ENCODE results near the gene ASPHD1. TPM values are rescaled to one million over a fixed set of nuclear protein-coding genes. Genes with fewer than 3 reads are reported as not detected.

The ASPHD1 gene
- total RNA-seq, 2 donors from 2014 or later, result 0.27 TPM; not detected in 1

- H3K9me3 ChIP-seq, result no peaks in the 10 kb centered on the region
- no peak for DNase-seq (ENCODE audit: low spot score)
- no peaks in the 10 kb centered on the region for H3K36me3 ChIP-seq
- TF ChIP-seq CTCF (IDR thresholded peaks at IDR 0.05), result no peak
- H3K4me3 ChIP-seq, result no peak overlapping the region
- H3K27ac ChIP-seq, result no peak overlapping the region
- ATAC-seq (ENCODE audit: insufficient number of reproducible peaks, low FRiP score, low read depth), result no peak
- H3K27me3 ChIP-seq (replicated peaks; ENCODE audit: insufficient read depth), result no peaks in the 10 kb centered on the region
- H3K4me1 ChIP-seq (ENCODE audit: control insufficient read depth in 1 of 2, low read depth in 2 of 2), result no peaks in the 10 kb centered on the region
Observed at GRCh38 chr16:29892458-29892813, 7.9 kb upstream of the ASPHD1 start.

GRCh38 chr16:29893553-29893952 is 6.7 kb upstream of the ASPHD1 start:
- ATAC-seq (ENCODE audit: insufficient number of reproducible peaks, low FRiP score, low read depth), result no peak
- H3K4me1 ChIP-seq (ENCODE audit: control insufficient read depth in 1 of 2, low read depth in 2 of 2), result no peaks in the 10 kb centered on the region
- no peaks in the 10 kb centered on the region for H3K36me3 ChIP-seq
- H3K27me3 ChIP-seq (replicated peaks; ENCODE audit: insufficient read depth), result peaks cover 6% of the 10 kb centered on the region
- H3K9me3 ChIP-seq, result no peaks in the 10 kb centered on the region
- H3K27ac ChIP-seq, result no peak overlapping the region
- no peak for DNase-seq (ENCODE audit: low spot score)
- no peak overlapping the region for H3K4me3 ChIP-seq
- no peak for TF ChIP-seq CTCF (IDR thresholded peaks at IDR 0.05)

- no peak overlapping the region for H3K27ac ChIP-seq
Observed at GRCh38 chr16:29894352-29894751, 5.9 kb upstream of the ASPHD1 start.

GRCh38 chr16:29896841-29897240 is 3.4 kb upstream of the ASPHD1 start:
- no peak for DNase-seq (ENCODE audit: low spot score)

More at GRCh38 chr16:29894352-29894751, 5.9 kb upstream of the ASPHD1 start:
- no peak for DNase-seq (ENCODE audit: low spot score)
- Histone ChIP-seq H3K27me3 (replicated peaks; ENCODE audit: insufficient read depth) (peaks cover 11% of the 10 kb centered on the region), H3K4me3 (no peak overlapping the region), H3K4me1 (ENCODE audit: control insufficient read depth in 1 of 2, low read depth in 2 of 2) (no peaks in the 10 kb centered on the region), H3K9me3 (no peaks in the 10 kb centered on the region), H3K36me3 (no peaks in the 10 kb centered on the region)
- TF ChIP-seq CTCF (IDR thresholded peaks at IDR 0.05), result no peak
- no peak for ATAC-seq (ENCODE audit: insufficient number of reproducible peaks, low FRiP score, low read depth)

GRCh38 chr16:29897333-29897732 is 3.0 kb upstream of the ASPHD1 start:
- no peak for ATAC-seq (ENCODE audit: insufficient number of reproducible peaks, low FRiP score, low read depth)
- H3K27me3 ChIP-seq (replicated peaks; ENCODE audit: insufficient read depth), result peaks cover 11% of the 10 kb centered on the region
- H3K4me3 ChIP-seq, result no peak overlapping the region

More at GRCh38 chr16:29896841-29897240, 3.4 kb upstream of the ASPHD1 start:
- ATAC-seq (ENCODE audit: insufficient number of reproducible peaks, low FRiP score, low read depth), result no peak
- Histone ChIP-seq H3K27me3 (replicated peaks; ENCODE audit: insufficient read depth) (peaks cover 11% of the 10 kb centered on the region), H3K4me1 (ENCODE audit: control insufficient read depth in 1 of 2, low read depth in 2 of 2) (peaks cover 5 to 11% of the 10 kb centered on the region in 2 donors), H3K27ac (no peak overlapping the region), H3K36me3 (no peaks in the 10 kb centered on the region), H3K4me3 (no peak overlapping the region), H3K9me3 (no peaks in the 10 kb centered on the region)
- no peak for TF ChIP-seq CTCF (IDR thresholded peaks at IDR 0.05)

More at GRCh38 chr16:29897333-29897732, 3.0 kb upstream of the ASPHD1 start:
- Histone ChIP-seq H3K36me3 (no peaks in the 10 kb centered on the region), H3K4me1 (ENCODE audit: control insufficient read depth in 1 of 2, low read depth in 2 of 2) (peaks cover 5 to 11% of the 10 kb centered on the region in 2 donors), H3K9me3 (no peaks in the 10 kb centered on the region), H3K27ac (no peak overlapping the region)
- no peak for TF ChIP-seq CTCF (IDR thresholded peaks at IDR 0.05)
- no peak for DNase-seq (ENCODE audit: low spot score)

Data from thoracic aorta (tissue), 2 donors.